SK-N-SH (cell line): ENCODE measurements around the gene THADA. TPM values are rescaled to one million over a fixed set of nuclear protein-coding genes. Genes with fewer than 3 reads are reported as not detected.
A peak's percentile ranks its signal among the peaks of the same experiment; 100 is the strongest.

Experiments used
- CTCF ChIA-PET: fragments of 300-600, 350-600 bp; formaldehyde crosslinking; extraction: SDS; loops from one replicate; lab custom pipeline; 2021; lab: Yijun Ruan, JAX
- POLR2A ChIA-PET: fragments of 350-600 bp; sonication (Branson Sonifier 250); formaldehyde crosslinking; extraction: SDS; loops from one replicate; lab custom pipeline; 2020; ENCODE audit warnings: antibody characterized with exemption, inconsistent platforms; lab: Yijun Ruan, JAX
- DNase-seq: peaks from one replicate; pipeline ENCODE4 v3.0.0; 2012
- H2AFZ ChIP-seq: fragments of 200-600 bp; sonication (generic); 2 replicates; pipeline ENCODE4 v1.8.1; 2016; ENCODE audit warnings: antibody characterized with exemption, mild to moderate bottlenecking, low read depth
- H3F3A ChIP-seq: fragments of 200-600 bp; sonication (generic); replicated peaks from 2 replicates; pipeline ENCODE3; 2016; ENCODE audit warnings: antibody characterized with exemption, mild to moderate bottlenecking; ENCODE audit not compliant: insufficient read depth
- H3K27ac ChIP-seq, 2 experiments: fragments of 200-500 bp in 1 of 2; fragments of 200-600 bp in 1 of 2; sonication (Bioruptor generic) in 1 of 2; sonication (generic), shearing (Covaris generic) in 1 of 2; 2 replicates each; pipeline versions ENCODE4 v1.5.1 to v1.6.1; 2014 to 2016; ENCODE audit warnings: low read depth in 2 of 2, inconsistent platforms in 1 of 2, low read length in 1 of 2, mild to moderate bottlenecking in 1 of 2, mixed read lengths in 1 of 2
- H3K27me3 ChIP-seq: fragments of 200-600 bp; sonication (generic), shearing (Covaris generic); 2 replicates; pipeline ENCODE4 v1.6.1; 2016; ENCODE audit warnings: mixed run types; ENCODE audit not compliant: insufficient read depth
- H3K36me3 ChIP-seq, 2 experiments: fragments of 200-500 bp in 1 of 2; fragments of 200-600 bp in 1 of 2; sonication (Bioruptor generic) in 1 of 2; sonication (generic) in 1 of 2; replicated peaks in 1 of 2; 2 replicates each; pipeline versions ENCODE3 to v1.5.1; 2014 to 2016; ENCODE audit warnings: low read length in 1 of 2, mild to moderate bottlenecking in 1 of 2; ENCODE audit not compliant: insufficient read depth in 2 of 2, control insufficient read depth in 1 of 2
- H3K4me1 ChIP-seq, 2 experiments: fragments of 200-500 bp in 1 of 2; fragments of 200-600 bp in 1 of 2; sonication (Bioruptor generic) in 1 of 2; sonication (generic), shearing (Covaris generic) in 1 of 2; 2 replicates each; pipeline versions ENCODE4 v1.5.1 to v1.6.1; 2014 to 2016; ENCODE audit warnings: low read depth in 1 of 2, low read length in 1 of 2, mixed run types in 1 of 2; ENCODE audit not compliant: insufficient read depth in 2 of 2, control insufficient read depth in 1 of 2
- H3K4me2 ChIP-seq: fragments of 200-600 bp; sonication (generic), shearing (Covaris generic); 2 replicates; pipeline ENCODE4 v1.6.1; 2017; ENCODE audit warnings: mixed run types
- H3K4me3 ChIP-seq, 2 experiments: fragments of 200-500 bp in 1 of 2; fragments of 200-600 bp in 1 of 2; sonication (Bioruptor generic) in 1 of 2; sonication (generic), shearing (Covaris generic) in 1 of 2; 2 replicates each; pipeline versions ENCODE4 v1.5.1 to v1.8.1; 2014 to 2016; ENCODE audit warnings: low read depth in 2 of 2, inconsistent platforms in 1 of 2, low read length in 1 of 2, mild to moderate bottlenecking in 1 of 2, mixed read lengths in 1 of 2, moderate library complexity in 1 of 2
- H3K79me2 ChIP-seq: fragments of 200-600 bp; sonication (generic); 2 replicates; pipeline ENCODE4 v1.8.1; 2017; ENCODE audit warnings: mild to moderate bottlenecking; ENCODE audit not compliant: insufficient read depth
- H3K9ac ChIP-seq: fragments of 200-600 bp; sonication (generic); 2 replicates; pipeline ENCODE4 v1.6.1; 2017; ENCODE audit warnings: mixed run types
- H3K9me2 ChIP-seq: fragments of 200-600 bp; sonication (generic); 2 replicates; pipeline ENCODE4 v1.6.1; 2017; ENCODE audit warnings: mixed run types
- H3K9me3 ChIP-seq: fragments of 200-600 bp; sonication (generic); 2 replicates; pipeline ENCODE4 v1.6.1; 2017; ENCODE audit warnings: mixed run types, mild to moderate bottlenecking, moderate library complexity
- H4K20me1 ChIP-seq: fragments of 200-600 bp; sonication (generic); 2 replicates; pipeline ENCODE4 v1.6.1; 2017; ENCODE audit warnings: mild to moderate bottlenecking, mixed run types; ENCODE audit not compliant: insufficient read depth
- CHD2 ChIP-seq: fragments of 150-350 bp; IDR thresholded peaks from 2 replicates; pipeline ENCODE4 v1.6.1; 2018; ENCODE audit warnings: low read length; ENCODE audit not compliant: partially characterized antibody
- ELF1 ChIP-seq: IDR thresholded peaks from 2 replicates; pipeline ENCODE4 v1.4.0; 2012
- EP300 ChIP-seq, 2 experiments: IDR thresholded peaks; 2 replicates each; pipeline versions ENCODE4 v1.4.0 to v1.6.1; 2012; ENCODE audit warnings: borderline replicate concordance in 1 of 2, low read depth in 1 of 2, low read length in 1 of 2
- EZH2phosphoT487 ChIP-seq: fragments of 200-600 bp; sonication (generic); IDR thresholded peaks from 2 replicates; pipeline ENCODE4 v1.6.1; 2017; ENCODE audit warnings: low read depth, mixed run types, mild to moderate bottlenecking, antibody characterized with exemption, moderate library complexity, borderline replicate concordance
- FOSL2 ChIP-seq: IDR thresholded peaks from 2 replicates; pipeline ENCODE4 v1.4.0; 2012; ENCODE audit warnings: low read depth, mild to moderate bottlenecking, moderate library complexity, borderline replicate concordance
- FOXJ3 ChIP-seq: sonication (generic); formaldehyde crosslinking; IDR thresholded peaks from 2 replicates; pipeline ENCODE4 v1.5.1; 2020; ENCODE audit warnings: mild to moderate bottlenecking, missing genetic modification reagents
- FOXM1 ChIP-seq: IDR thresholded peaks from 2 replicates; pipeline ENCODE4 v1.4.0; 2012; ENCODE audit warnings: low read depth, mild to moderate bottlenecking
- GABPA ChIP-seq: IDR thresholded peaks from 2 replicates; pipeline ENCODE4 v1.4.0; 2012; ENCODE audit warnings: low read depth, mild to moderate bottlenecking
- GATA2 ChIP-seq: sonication (generic); formaldehyde crosslinking; IDR thresholded peaks from 2 replicates; pipeline ENCODE4 v1.5.0; 2020; ENCODE audit warnings: mild to moderate bottlenecking, missing genetic modification reagents
- IRF3 ChIP-seq: fragments of 150-350 bp; IDR thresholded peaks from 2 replicates; pipeline ENCODE4 v1.6.1; 2016; ENCODE audit warnings: mild to moderate bottlenecking, low read depth, low read length
- JUND ChIP-seq: IDR thresholded peaks from 2 replicates; pipeline ENCODE4 v1.4.0; 2012
- MAX ChIP-seq: IDR thresholded peaks from 2 replicates; pipeline ENCODE4 v1.4.0; 2012; ENCODE audit warnings: low read depth
- MEF2A ChIP-seq: IDR thresholded peaks from 2 replicates; pipeline ENCODE4 v1.4.0; 2012; ENCODE audit warnings: low read depth, borderline replicate concordance
- MXI1 ChIP-seq: IDR thresholded peaks from 2 replicates; pipeline ENCODE4 v1.6.1; 2012; ENCODE audit warnings: mild to moderate bottlenecking, low read depth, low read length, improper control_type of control experiment
- NFIC ChIP-seq: IDR thresholded peaks from 2 replicates; pipeline ENCODE4 v1.4.0; 2012; ENCODE audit warnings: borderline replicate concordance
- NRF1 ChIP-seq: IDR thresholded peaks from 2 replicates; pipeline ENCODE4 v1.6.1; 2012; ENCODE audit warnings: low read depth, mild to moderate bottlenecking, low read length
- RAD21 ChIP-seq: IDR thresholded peaks from 2 replicates; pipeline ENCODE4 v1.6.1; 2012; ENCODE audit warnings: mild to moderate bottlenecking, low read length
- RCOR1 ChIP-seq: fragments of 150-350 bp; IDR thresholded peaks from 2 replicates; pipeline ENCODE4 v1.6.1; 2017; ENCODE audit warnings: antibody characterized with exemption, low read length
- REST ChIP-seq: IDR thresholded peaks from 2 replicates; pipeline ENCODE4 v1.6.1; 2012; ENCODE audit warnings: mild to moderate bottlenecking, low read depth, low read length, moderate library complexity
- RFX5 ChIP-seq: IDR thresholded peaks from 2 replicates; pipeline ENCODE4 v1.6.1; 2012; ENCODE audit warnings: mild to moderate bottlenecking, improper control_type of control experiment, low read length
- RXRA ChIP-seq: IDR thresholded peaks from 2 replicates; pipeline ENCODE4 v1.4.0; 2012; ENCODE audit warnings: low read depth, mild to moderate bottlenecking, borderline replicate concordance
- SIN3A ChIP-seq: IDR thresholded peaks from 2 replicates; pipeline ENCODE4 v1.6.1; 2012; ENCODE audit warnings: low read depth, mild to moderate bottlenecking, low read length, moderate library complexity, borderline replicate concordance
- SMC3 ChIP-seq: IDR thresholded peaks from 2 replicates; pipeline ENCODE4 v1.6.1; 2012; ENCODE audit warnings: low read depth, low read length, improper control_type of control experiment
- TAF1 ChIP-seq: IDR thresholded peaks from 2 replicates; pipeline ENCODE4 v1.6.1; 2012; ENCODE audit warnings: low read depth, mild to moderate bottlenecking, low read length, moderate library complexity, borderline replicate concordance
- TCF12 ChIP-seq: IDR thresholded peaks from 2 replicates; pipeline ENCODE4 v1.4.0; 2012
- USF1 ChIP-seq: IDR thresholded peaks from 2 replicates; pipeline ENCODE4 v1.4.0; 2012; ENCODE audit warnings: low read depth, borderline replicate concordance
- USF2 ChIP-seq: fragments of 150-350 bp; IDR thresholded peaks from 2 replicates; pipeline ENCODE4 v1.6.1; 2017; ENCODE audit warnings: antibody characterized with exemption, low read length, low read depth, borderline replicate concordance
- YY1 ChIP-seq: IDR thresholded peaks from 2 replicates; pipeline ENCODE4 v1.4.0; 2012; ENCODE audit warnings: low read depth, mild to moderate bottlenecking
- WGBS: methylation state at CpG from one replicate; pipeline ENCODE4 v1.1.6; 2017; ENCODE audit warnings: low lambda C conversion rate; 5-methylcytosine and 5-hydroxymethylcytosine counted together
- polyA plus RNA-seq, 3 experiments: library from polyadenylated mRNA; depleted of rRNA; stranded (reverse); fragments of >200 nt; gene quantifications; 2 replicates each; pipeline ENCODE4 v1.2.3, GENCODE V29; 2012

The THADA gene
- polyA plus RNA-seq, 1 of the 3 experiments (the other 2 are of a cell fraction) = 25.6 TPM

GRCh38 chr2:43343573-43344304, 252.1 kb downstream of the THADA start:
- 24% methylated on average over 5 of the region's 5 CpGs for WGBS
- Histone ChIP-seq H3K36me3 (no peaks in the 10 kb centered on the region), H3K9ac (no peak overlapping the region; the same call in 1 of the 2 replicates), H3K9me2 (no peaks in the 10 kb centered on the region), H3F3A (peaks cover 22% of the 10 kb centered on the region), H3K79me2 (no peaks in the 10 kb centered on the region), H2AFZ (no peak overlapping the region), H3K27ac (peak overlapping the region; percentile 76 to 100), H3K9me3 (no peaks in the 10 kb centered on the region), H4K20me1 (no peaks in the 10 kb centered on the region), H3K4me2 (peak overlapping the region; percentile 27; the same call in 1 of the 2 replicates), H3K4me1 (peaks cover 45 to 75% of the 10 kb centered on the region in 2 experiments), H3K4me3 (no peak overlapping the region), H3K27me3 (no peaks in the 10 kb centered on the region)
- ChIA-PET CTCF (interaction anchor here (0.9 to 9.9 kb wide), 15 partner anchors 9 to 601 kb away, joined by 3 to 70 read pairs (median 5); partner anchors contain the start of gene ZFP36L2), POLR2A (interaction anchor here (0.7 to 4.0 kb wide), 3 partner anchors 92 to 116 kb away, joined by 7 to 19 read pairs (median 11); partner anchors contain the start of gene ZFP36L2)
- no peak for DNase-seq
- TF ChIP-seq GABPA = no peak
- TF ChIP-seq MEF2A = no peak
- TF ChIP-seq JUND = peak; percentile 60
- TF ChIP-seq FOSL2 = peak; percentile 43; the same call in 1 of the 2 replicates
- TF ChIP-seq SIN3A = no peak
- TF ChIP-seq YY1 = no peak
- peak; percentile 93 for TF ChIP-seq NFIC
- no peak for TF ChIP-seq SMC3
- TF ChIP-seq REST = 0 out of 2 replicates have a peak, but pooled peaks have one; percentile 25
- peak; percentile 55 for TF ChIP-seq GATA2 (CRISPR knock-in tag)
- TF ChIP-seq USF1 = no peak
- no peak for TF ChIP-seq USF2
- TF ChIP-seq EZH2phosphoT487 = no peak
- TF ChIP-seq RAD21 = no peak; the same call in 1 of the 2 replicates
- TF ChIP-seq EP300 (IDR thresholded peaks at IDR 0.05; ENCODE audit: borderline replicate concordance in 1 of 2, low read depth in 1 of 2, low read length in 1 of 2) = peak; percentile 11 to 50; a peak in 2 of 4 replicates
- no peak; the same call in 1 of the 2 replicates for TF ChIP-seq RFX5
- no peak for TF ChIP-seq RXRA
- TF ChIP-seq RCOR1 = no peak
- TF ChIP-seq TAF1 = no peak
- TF ChIP-seq FOXM1 = 0 out of 2 replicates have a peak, but pooled peaks have one; percentile 38
- no peak for TF ChIP-seq IRF3
- TF ChIP-seq NRF1 = no peak
- peak; percentile 39 for TF ChIP-seq MXI1
- no peak for TF ChIP-seq CHD2
- TF ChIP-seq TCF12 = peak; percentile 73
- no peak for TF ChIP-seq FOXJ3 (CRISPR knock-in tag)
- no peak for TF ChIP-seq ELF1
- TF ChIP-seq MAX = peak; percentile 63; the same call in 1 of the 2 replicates
